Measurements from ENCODE around the gene PSMD13.

DNA sequence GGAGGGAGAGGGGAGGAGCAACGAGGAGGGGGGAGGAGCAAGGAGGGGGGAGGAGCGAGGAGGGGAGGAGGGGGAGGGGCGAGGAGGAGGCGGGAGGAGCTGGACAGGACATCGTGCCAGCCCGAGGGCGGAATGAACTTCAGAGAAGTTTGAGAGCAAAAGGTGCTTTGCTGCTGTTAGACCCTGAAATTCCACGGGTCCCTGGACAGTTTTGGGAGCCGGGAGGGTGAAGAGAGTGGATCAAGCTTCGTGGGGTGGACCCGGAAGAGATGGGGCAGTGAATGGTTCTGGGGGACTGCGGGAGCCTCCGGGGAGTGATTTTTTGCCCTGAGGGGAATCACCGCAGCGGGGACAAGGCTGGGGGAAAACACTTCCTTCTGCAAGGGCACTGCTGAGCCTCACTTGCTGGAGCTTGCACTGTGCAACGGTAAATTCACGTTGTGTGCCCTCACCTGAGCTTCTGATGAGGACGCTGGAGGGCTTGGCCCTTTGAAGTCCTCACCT, 30.8 kb downstream of the PSMD13 start:
- 0 out of 2 replicates have a peak, but pooled peaks have one; percentile 37 for TF ChIP-seq POLR2A (IDR thresholded peaks at IDR 0.05; ENCODE audit: low read depth, low read length)
- peak; percentile 74; the same call in 1 of the 2 replicates for TF ChIP-seq POLR2AphosphoS5 (IDR thresholded peaks at IDR 0.05; ENCODE audit: low read depth, low read length)

Data from GM12892 (cell line).